GM23338 (cell line): ENCODE results near the gene GJA3.

Experiments used
- CTCF ChIP-seq, 2 experiments: fragments of 200-600 bp in 1 of 2; sonication (generic) in 1 of 2; conservative IDR thresholded peaks; 2 replicates each; pipeline versions ENCODE4 v1.5.1 to v1.6.1; 2016 to 2017; ENCODE audit warnings: antibody characterized with exemption in 2 of 2, low read depth in 2 of 2, mild to moderate bottlenecking in 2 of 2, moderate library complexity in 1 of 2
- EZH2 ChIP-seq: fragments of 200-600 bp; sonication (generic); IDR thresholded peaks from one replicate; pipeline ENCODE4 v1.8.0; 2017; ENCODE audit warnings: antibody characterized with exemption, mild to moderate bottlenecking, low read depth; ENCODE audit not compliant: unreplicated experiment

DNA sequence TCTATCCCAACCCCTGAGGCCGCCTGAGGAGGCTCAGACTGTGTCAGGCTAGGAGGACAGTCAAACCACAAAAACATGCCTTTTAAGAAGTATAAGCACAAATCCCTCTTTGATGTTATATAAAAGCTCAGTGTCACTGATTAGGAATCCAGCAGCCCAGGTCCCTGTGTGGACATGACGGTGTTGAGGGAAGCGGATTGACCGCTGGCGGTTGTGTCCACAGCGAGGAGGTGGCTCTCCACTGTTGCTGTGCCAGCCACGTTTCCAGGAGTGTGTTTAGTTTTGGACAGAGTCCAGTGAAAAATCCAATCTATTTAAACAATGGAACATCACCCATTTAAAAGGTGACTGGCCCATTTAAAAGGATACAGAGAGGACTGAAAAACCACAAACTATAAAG, 7.5 kb upstream of the GJA3 start:
- TF ChIP-seq CTCF (conservative IDR thresholded peaks at IDR 0.05; ENCODE audit: low read depth in 2 of 2) (no peak), EZH2 (no peak)
